Naive thymus-derived CD4-positive, alpha-beta T cell (primary cell): ENCODE measurements around the gene SFRP5. TPM values are rescaled to one million over a fixed set of nuclear protein-coding genes. Genes with fewer than 3 reads are reported as not detected.

ENCODE experiments used
- ATAC-seq: fragments of 150-1000 bp; cut with Tn5 transposase; 2 replicates; pipeline ENCODE4 v1.10.0; 2021; ENCODE audit warnings: mild to moderate bottlenecking, moderate library complexity
- CTCF ChIA-PET: fragments of 350-600 bp; sonication (Branson Sonifier 250); formaldehyde crosslinking; loops from one replicate; lab custom pipeline; 2021; ENCODE audit warnings: antibody characterized with exemption; lab: Charles Lee
- POLR2A ChIA-PET: fragments of 350-600 bp; sonication (Branson Sonifier 250); formaldehyde crosslinking; loops from one replicate; lab custom pipeline; 2021; ENCODE audit warnings: antibody characterized with exemption, inconsistent platforms; lab: Charles Lee
- DNase-seq, 9 donors: peaks; one replicate each; pipeline versions ENCODE4 v3.0.0 to v3.0.0-alpha.2; 2020 to 2022; ENCODE audit warnings: mixed read lengths in 1 of 9
- H3K27ac ChIP-seq: one replicate; pipeline ENCODE4 v1.7.0; 2013; ENCODE audit warnings: mild to moderate bottlenecking, low read depth, low read length, moderate library complexity
- H3K27me3 ChIP-seq, 2 donors: one replicate each; pipeline ENCODE4 v1.7.0; 2013; ENCODE audit warnings: low read length in 2 of 2, mild to moderate bottlenecking in 2 of 2, moderate library complexity in 2 of 2; ENCODE audit not compliant: control insufficient read depth in 2 of 2, insufficient read depth in 2 of 2
- H3K36me3 ChIP-seq, 3 experiments: 1 replicate in 2 of 3; 2 replicates in 1 of 3; pipeline ENCODE4 v1.7.0; 2013; ENCODE audit warnings: low read length in 3 of 3, mild to moderate bottlenecking in 3 of 3, moderate library complexity in 1 of 3; ENCODE audit not compliant: insufficient read depth in 3 of 3, control insufficient read depth in 2 of 3
- H3K4me1 ChIP-seq, 2 donors: one replicate each; pipeline ENCODE4 v1.7.0; 2013; ENCODE audit warnings: low read length in 2 of 2, mild to moderate bottlenecking in 2 of 2, moderate library complexity in 1 of 2; ENCODE audit not compliant: control insufficient read depth in 2 of 2, insufficient read depth in 2 of 2
- H3K4me3 ChIP-seq: 2 replicates; pipeline ENCODE4 v1.7.0; 2013; ENCODE audit warnings: mild to moderate bottlenecking, low read length
- H3K9me3 ChIP-seq, 3 experiments: 1 replicate in 2 of 3; 2 replicates in 1 of 3; pipeline ENCODE4 v1.7.0; 2013; ENCODE audit warnings: low read length in 3 of 3; ENCODE audit not compliant: control insufficient read depth in 2 of 3
- H3K27ac Mint-ChIP-seq, 9 donors: one replicate each; pipeline ENCODE4 v1.8.0; 2020 to 2022; ENCODE audit warnings: mixed read lengths in 9 of 9, mild to moderate bottlenecking in 8 of 9, moderate library complexity in 5 of 9, inconsistent platforms in 2 of 9
- H3K27me3 Mint-ChIP-seq, 5 donors: one replicate each; pipeline ENCODE4 v1.8.0; 2021 to 2022; ENCODE audit warnings: mixed read lengths in 5 of 5, mild to moderate bottlenecking in 1 of 5
- H3K36me3 Mint-ChIP-seq, 5 donors: one replicate each; pipeline ENCODE4 v1.8.0; 2020 to 2022; ENCODE audit warnings: mixed read lengths in 5 of 5, mild to moderate bottlenecking in 3 of 5, inconsistent platforms in 1 of 5
- H3K4me1 Mint-ChIP-seq, 7 donors: one replicate each; pipeline ENCODE4 v1.8.0; 2020 to 2022; ENCODE audit warnings: mixed read lengths in 7 of 7, mild to moderate bottlenecking in 3 of 7, inconsistent platforms in 1 of 7
- H3K4me3 Mint-ChIP-seq, 10 donors: one replicate each; pipeline ENCODE4 v1.8.0; 2020 to 2022; ENCODE audit warnings: mild to moderate bottlenecking in 10 of 10, mixed read lengths in 10 of 10, moderate library complexity in 6 of 10, inconsistent platforms in 2 of 10
- H3K9me3 Mint-ChIP-seq, 11 donors: one replicate each; pipeline ENCODE4 v1.8.0; 2020 to 2022; ENCODE audit warnings: mixed read lengths in 11 of 11, mild to moderate bottlenecking in 4 of 11, inconsistent platforms in 1 of 11, moderate library complexity in 1 of 11
- intact Hi-C, 2 donors: fragments of 100-400 bp; cut with micrococcal nuclease; formaldehyde crosslinking; loops; one replicate each; pipeline ENCODE4 v1.15.1; 2023
- polyA plus RNA-seq, 2 donors: library from polyadenylated mRNA; unstranded; fragments of 300-500 nt; fragmentation: Illumina TruSeq; gene quantifications; one replicate each; pipeline ENCODE4 v1.2.3, GENCODE V29; 2021
- total RNA-seq, 6 experiments: library from RNA in 5 of 6; stranded (reverse) in 5 of 6; gene quantifications; 1 replicate in 5 of 6; 2 replicates in 1 of 6; pipeline ENCODE4 v1.2.3 and lab custom pipeline; 2021 to 2026

The SFRP5 gene
- total and polyA plus RNA-seq, 7 experiments from 2014 or later: 0.43 to 1.0 (median 0.46) TPM; not detected in 4

GRCh38 chr10:97768322-97769315, 3.2 kb downstream of the SFRP5 start:
- CTCF ChIA-PET: no interaction called here
- peaks cover 27 to 43% (median 33%) of the 10 kb centered on the region in 5 donors for H3K27me3 Mint-ChIP-seq
- POLR2A ChIA-PET: interaction anchor here (2.0 kb wide), 1 partner anchor 13 kb away, joined by 7 read pairs; no protein-coding TSS in a partner anchor
- H3K36me3 ChIP-seq: no peaks in the 10 kb centered on the region
- H3K27me3 ChIP-seq: peaks cover 0 to 4% of the 10 kb centered on the region in 2 donors
- intact Hi-C loops: loop anchor here in 1 of 2 donors (10.0 kb wide), 1 partner anchor 256 kb away; no protein-coding TSS in a partner anchor
- H3K4me3 ChIP-seq: no peak overlapping the region
- H3K9me3 Mint-ChIP-seq: peaks cover 0 to 2% (median 0%) of the 10 kb centered on the region in 11 donors
- no peak overlapping the region for H3K4me3 Mint-ChIP-seq
- peak overlapping the region in 1 of 9 donors; percentile 5 for H3K27ac Mint-ChIP-seq
- H3K36me3 Mint-ChIP-seq: peaks cover 2 to 20% (median 6%) of the 10 kb centered on the region in 5 donors
- no peak for DNase-seq
- H3K9me3 ChIP-seq: no peaks in the 10 kb centered on the region
- H3K4me1 Mint-ChIP-seq: peaks cover 3 to 22% (median 10%) of the 10 kb centered on the region in 7 donors
- ATAC-seq: no peak
- no peaks in the 10 kb centered on the region for H3K4me1 ChIP-seq
- no peak overlapping the region for H3K27ac ChIP-seq

GRCh38 chr10:97766996-97767924, 4.5 kb downstream of the SFRP5 start:
- ChIA-PET CTCF (interaction anchor here (0.6 to 0.7 kb wide), 2 partner anchors 14 to 186 kb away, joined by 3 read pairs; no protein-coding TSS in a partner anchor), POLR2A (interaction anchor here (2.0 kb wide), 1 partner anchor 14 kb away, joined by 7 read pairs; no protein-coding TSS in a partner anchor)
- H3K4me3 ChIP-seq: no peak overlapping the region
- H3K27ac ChIP-seq: no peak overlapping the region
- H3K4me1 ChIP-seq: no peaks in the 10 kb centered on the region
- Mint-ChIP-seq H3K27ac (no peak overlapping the region), H3K4me3 (no peak overlapping the region), H3K27me3 (peaks cover 20 to 29% (median 29%) of the 10 kb centered on the region in 5 donors), H3K9me3 (peaks cover 0 to 2% (median 0%) of the 10 kb centered on the region in 11 donors), H3K4me1 (peaks cover 3 to 20% (median 8%) of the 10 kb centered on the region in 7 donors), H3K36me3 (peaks cover 1 to 20% (median 6%) of the 10 kb centered on the region in 5 donors)
- ATAC-seq: no peak
- H3K9me3 ChIP-seq: no peaks in the 10 kb centered on the region
- peaks cover 0 to 3% (median 0%) of the 10 kb centered on the region in 3 experiments for H3K36me3 ChIP-seq
- intact Hi-C loops: loop anchor here in 1 of 2 donors (10.0 kb wide), 1 partner anchor 258 kb away; no protein-coding TSS in a partner anchor
- no peak for DNase-seq
- H3K27me3 ChIP-seq: peaks cover 0 to 4% of the 10 kb centered on the region in 2 donors

- Histone ChIP-seq H3K4me3 (no peak overlapping the region), H3K4me1 (no peaks in the 10 kb centered on the region), H3K27me3 (peaks cover 0 to 4% of the 10 kb centered on the region in 2 donors), H3K36me3 (peaks cover 0 to 13% (median 0%) of the 10 kb centered on the region in 3 experiments), H3K27ac (no peak overlapping the region), H3K9me3 (no peaks in the 10 kb centered on the region)
- no peak for DNase-seq
- peaks cover 0 to 15% (median 3%) of the 10 kb centered on the region in 7 donors for H3K4me1 Mint-ChIP-seq
- ATAC-seq: no peak
- H3K27me3 Mint-ChIP-seq: peaks cover 16 to 24% (median 23%) of the 10 kb centered on the region in 5 donors
- CTCF ChIA-PET: interaction anchor here (0.7 kb wide), 1 partner anchor 187 kb away, joined by 3 read pairs; no protein-coding TSS in a partner anchor
- H3K4me3 Mint-ChIP-seq: no peak overlapping the region
- H3K36me3 Mint-ChIP-seq: peaks cover 0 to 27% (median 11%) of the 10 kb centered on the region in 5 donors
- POLR2A ChIA-PET: no interaction called here
- no peak overlapping the region for H3K27ac Mint-ChIP-seq
- intact Hi-C loops: loop anchor here in 1 of 2 donors (10.0 kb wide), 1 partner anchor 259 kb away; no protein-coding TSS in a partner anchor
- H3K9me3 Mint-ChIP-seq: peaks cover 0 to 2% (median 0%) of the 10 kb centered on the region in 11 donors
Measured at GRCh38 chr10:97766106-97766810, 5.5 kb downstream of the SFRP5 start.

GRCh38 chr10:97765201-97765600, 6.6 kb downstream of the SFRP5 start:
- Mint-ChIP-seq H3K36me3 (peaks cover 0 to 32% (median 11%) of the 10 kb centered on the region in 5 donors), H3K9me3 (peaks cover 0 to 2% (median 0%) of the 10 kb centered on the region in 11 donors), H3K4me3 (no peak overlapping the region), H3K27me3 (peaks cover 8 to 16% (median 12%) of the 10 kb centered on the region in 5 donors), H3K27ac (no peak overlapping the region), H3K4me1 (peaks cover 0 to 8% (median 0%) of the 10 kb centered on the region in 7 donors)
- DNase-seq (no peak), ATAC-seq (no peak)
- Histone ChIP-seq H3K4me1 (no peaks in the 10 kb centered on the region), H3K9me3 (no peaks in the 10 kb centered on the region), H3K36me3 (peaks cover 0 to 23% (median 2%) of the 10 kb centered on the region in 3 experiments), H3K27me3 (no peaks in the 10 kb centered on the region), H3K27ac (no peak overlapping the region), H3K4me3 (no peak overlapping the region)
- POLR2A ChIA-PET: interaction anchor here (1.8 kb wide), 1 partner anchor 29 kb away, joined by 3 read pairs; the partner anchor contains the start of gene ZFYVE27
- intact Hi-C loops: loop anchor here in 1 of 2 donors (10.0 kb wide), 1 partner anchor 260 kb away; no protein-coding TSS in a partner anchor
- CTCF ChIA-PET: interaction anchor here (0.7 kb wide), 1 partner anchor 104 kb away, joined by 6 read pairs; no protein-coding TSS in a partner anchor

- no peak overlapping the region for H3K27ac ChIP-seq
- H3K4me1 Mint-ChIP-seq: peaks cover 0 to 7% (median 0%) of the 10 kb centered on the region in 7 donors
- no peak overlapping the region for H3K4me3 ChIP-seq
- no peak overlapping the region for H3K4me3 Mint-ChIP-seq
- peaks cover 0 to 2% (median 0%) of the 10 kb centered on the region in 11 donors for H3K9me3 Mint-ChIP-seq
- ATAC-seq (no peak), DNase-seq (no peak)
- intact Hi-C loops: loop anchor here in 1 of 2 donors (10.0 kb wide), 1 partner anchor 260 kb away; no protein-coding TSS in a partner anchor
- H3K27me3 ChIP-seq: no peaks in the 10 kb centered on the region
- peaks cover 4 to 9% (median 6%) of the 10 kb centered on the region in 5 donors for H3K27me3 Mint-ChIP-seq
- peaks cover 0 to 30% (median 8%) of the 10 kb centered on the region in 3 experiments for H3K36me3 ChIP-seq
- ChIA-PET CTCF (no interaction called here), POLR2A (interaction anchor here (1.8 kb wide), 1 partner anchor 28 kb away, joined by 3 read pairs; the partner anchor contains the start of gene ZFYVE27)
- H3K4me1 ChIP-seq: no peaks in the 10 kb centered on the region
- no peaks in the 10 kb centered on the region for H3K9me3 ChIP-seq
- H3K36me3 Mint-ChIP-seq: peaks cover 0 to 39% (median 11%) of the 10 kb centered on the region in 5 donors
- H3K27ac Mint-ChIP-seq: peak overlapping the region in 2 of 9 donors; percentile 13 to 24
Measured at GRCh38 chr10:97764519-97764931, 7.3 kb downstream of the SFRP5 start.
